NCI-H82 treated with DMSO at 0.1 percent for 48 hours (cell line): ENCODE measurements around the gene SIRPA.
"Not testable (repeated sequence)": the region's sequence is repeated elsewhere in the genome, so short reads cannot be mapped to it uniquely, and the experiment has no call there.

Experiments
- DNase-seq: peaks from one replicate; lab custom pipeline; 2025; ENCODE audit not compliant: unreplicated experiment; lab: John Stamatoyannopoulos, UW

SIRPA gene

GRCh38 chr20:1906361-1907051 is 11.3 kb downstream of the SIRPA start:
- no peak for DNase-seq

GRCh38 chr20:1907586-1907985 is 12.4 kb downstream of the SIRPA start:
- DNase-seq: no peak

GRCh38 chr20:1908191-1908590 is 13.0 kb downstream of the SIRPA start:
- DNase-seq: no peak

- DNase-seq: no peak
Observed at GRCh38 chr20:1909097-1909496, 13.9 kb downstream of the SIRPA start.

- DNase-seq: no peak
Observed at GRCh38 chr20:1911536-1911935, 16.3 kb downstream of the SIRPA start.

GRCh38 chr20:1912053-1912452 is 16.8 kb downstream of the SIRPA start:
- no peak for DNase-seq

GRCh38 chr20:1912646-1913045 is 17.4 kb downstream of the SIRPA start:
- DNase-seq: no peak

GRCh38 chr20:1915233-1915632 is 20.0 kb downstream of the SIRPA start:
- DNase-seq: not testable (repeated sequence)

GRCh38 chr20:1915725-1916124 is 20.5 kb downstream of the SIRPA start:
- no peak for DNase-seq

GRCh38 chr20:1917786-1918185 is 22.6 kb downstream of the SIRPA start:
- DNase-seq: no peak

- no peak for DNase-seq
Observed at GRCh38 chr20:1918491-1919165, 23.4 kb downstream of the SIRPA start.

GRCh38 chr20:1920252-1920651 is 25.0 kb downstream of the SIRPA start:
- DNase-seq: no peak

GRCh38 chr20:1920826-1921225 is 25.6 kb downstream of the SIRPA start:
- no peak for DNase-seq

- DNase-seq: not testable (repeated sequence)
Observed at GRCh38 chr20:1921985-1922384, 26.8 kb downstream of the SIRPA start.

GRCh38 chr20:1922786-1923185 is 27.6 kb downstream of the SIRPA start:
- no peak for DNase-seq

GRCh38 chr20:1924910-1925861 is 30.0 kb downstream of the SIRPA start:
- no peak for DNase-seq

GRCh38 chr20:1926237-1926636 is 31.0 kb downstream of the SIRPA start:
- DNase-seq: no peak

- no peak for DNase-seq
Observed at GRCh38 chr20:1927217-1927616, 32.0 kb downstream of the SIRPA start.

GRCh38 chr20:1928154-1928553 is 32.9 kb downstream of the SIRPA start:
- no peak for DNase-seq

- DNase-seq: no peak
Observed at GRCh38 chr20:1928782-1929181, 33.6 kb downstream of the SIRPA start.

- no peak for DNase-seq
Observed at GRCh38 chr20:1929460-1929859, 34.3 kb downstream of the SIRPA start.

- DNase-seq: no peak
Observed at GRCh38 chr20:1930165-1930564, 35.0 kb downstream of the SIRPA start.
